HEK293T (cell line): ENCODE results near the gene DEGS1.

Source experiments
- CTCF ChIA-PET: fragments of 350-600 bp; formaldehyde crosslinking; extraction: SDS; loops from one replicate; lab custom pipeline; 2021; ENCODE audit warnings: antibody characterized with exemption, inconsistent platforms; lab: Yijun Ruan, JAX
- POLR2A ChIA-PET: fragments of 350-600 bp; formaldehyde crosslinking; extraction: SDS; loops from one replicate; lab custom pipeline; 2020; ENCODE audit warnings: antibody characterized with exemption, inconsistent platforms; lab: Yijun Ruan, JAX
- DNase-seq: peaks from one replicate; pipeline ENCODE4 v3.0.0; 2012; ENCODE audit warnings: mixed read lengths; ENCODE audit errors: extremely low spot score
- ARNT ChIP-seq: fragments of 450-650 bp; IDR thresholded peaks from 2 replicates; pipeline ENCODE4 v1.6.1; 2017; ENCODE audit warnings: mild to moderate bottlenecking
- BHLHE40 ChIP-seq: fragments of 450-650 bp; IDR thresholded peaks from 2 replicates; pipeline ENCODE4 v1.6.1; 2016; ENCODE audit warnings: mild to moderate bottlenecking, moderate library complexity, borderline replicate concordance
- CTBP1 ChIP-seq: fragments of 450-650 bp; IDR thresholded peaks from 2 replicates; pipeline ENCODE4 v1.6.1; 2016; ENCODE audit warnings: borderline replicate concordance
- ELF4 ChIP-seq: fragments of 450-650 bp; IDR thresholded peaks from 2 replicates; pipeline ENCODE4 v1.6.1; 2017; ENCODE audit warnings: antibody characterized with exemption
- FOXA1 ChIP-seq: fragments of 450-650 bp; IDR thresholded peaks from 2 replicates; pipeline ENCODE4 v1.6.1; 2016; ENCODE audit warnings: mild to moderate bottlenecking
- FOXK2 ChIP-seq: fragments of 450-650 bp; IDR thresholded peaks from 2 replicates; pipeline ENCODE4 v1.6.1; 2016; ENCODE audit warnings: mild to moderate bottlenecking
- FOXM1 ChIP-seq: fragments of 450-650 bp; IDR thresholded peaks from 2 replicates; pipeline ENCODE4 v1.6.1; 2017; ENCODE audit warnings: mild to moderate bottlenecking, borderline replicate concordance
- HDGF ChIP-seq: fragments of 450-650 bp; IDR thresholded peaks from 2 replicates; pipeline ENCODE4 v1.6.1; 2017; ENCODE audit warnings: antibody characterized with exemption, borderline replicate concordance
- L3MBTL2 ChIP-seq: fragments of 450-650 bp; conservative IDR thresholded peaks from 2 replicates; pipeline ENCODE4 v1.6.1; 2016; ENCODE audit warnings: mild to moderate bottlenecking
- LEF1 ChIP-seq: fragments of 450-650 bp; IDR thresholded peaks from 2 replicates; pipeline ENCODE4 v1.6.1; 2017; ENCODE audit warnings: mild to moderate bottlenecking, borderline replicate concordance
- NFRKB ChIP-seq: fragments of 450-650 bp; IDR thresholded peaks from 2 replicates; pipeline ENCODE4 v1.6.1; 2016; ENCODE audit warnings: mild to moderate bottlenecking, moderate library complexity
- SP1 ChIP-seq: fragments of 450-650 bp; IDR thresholded peaks from 2 replicates; pipeline ENCODE4 v1.6.1; 2017
- SUZ12 ChIP-seq: fragments of 450-650 bp; IDR thresholded peaks from 2 replicates; pipeline ENCODE4 v1.6.1; 2016; ENCODE audit warnings: mild to moderate bottlenecking
- TARDBP ChIP-seq: fragments of 450-650 bp; IDR thresholded peaks from 2 replicates; pipeline ENCODE4 v1.6.1; 2016
- ZNF384 ChIP-seq: fragments of 450-650 bp; IDR thresholded peaks from 2 replicates; pipeline ENCODE4 v1.6.1; 2016
- TF ChIP-seq, protein P1 (sequence below): fragments of 450-650 bp; IDR thresholded peaks from 2 replicates; pipeline ENCODE4 v1.6.1; 2016

The DEGS1 gene

DNA sequence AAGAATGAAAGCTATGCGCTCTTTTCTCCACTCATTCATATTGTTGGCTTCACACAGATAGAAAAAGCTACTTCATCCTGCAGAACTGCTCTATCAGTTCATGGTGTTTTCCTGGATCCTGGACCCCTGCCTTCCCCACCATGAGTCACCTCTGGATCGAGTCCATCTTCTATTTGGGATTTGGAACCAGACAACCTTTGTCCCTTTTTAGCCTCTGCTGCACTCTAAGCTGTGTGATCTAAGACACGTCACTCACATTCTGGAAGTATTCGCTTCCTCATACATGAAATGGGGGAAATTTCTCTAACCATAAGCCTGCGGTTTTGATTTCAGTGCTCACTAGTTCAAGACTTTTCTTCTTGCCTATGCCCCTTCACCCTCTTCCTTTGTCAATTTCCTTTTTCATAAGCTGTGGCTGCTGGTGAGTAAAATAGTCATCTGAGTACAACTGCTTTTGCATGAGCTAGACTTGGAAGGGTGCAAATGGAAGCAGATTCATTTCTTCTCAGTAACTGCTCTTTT lies 14.1 kb upstream of the DEGS1 start:
- no peak for DNase-seq
- ChIA-PET CTCF (interaction anchor here (0.8 kb wide), 1 partner anchor 16 kb away, joined by 4 read pairs; no protein-coding TSS in a partner anchor), POLR2A (interaction anchor here (0.8 to 1.9 kb wide), 2 partner anchors 14 to 16 kb away, joined by 3 to 11 read pairs; partner anchors contain the start of gene DEGS1)
- TF ChIP-seq LEF1, result no peak

DNA sequence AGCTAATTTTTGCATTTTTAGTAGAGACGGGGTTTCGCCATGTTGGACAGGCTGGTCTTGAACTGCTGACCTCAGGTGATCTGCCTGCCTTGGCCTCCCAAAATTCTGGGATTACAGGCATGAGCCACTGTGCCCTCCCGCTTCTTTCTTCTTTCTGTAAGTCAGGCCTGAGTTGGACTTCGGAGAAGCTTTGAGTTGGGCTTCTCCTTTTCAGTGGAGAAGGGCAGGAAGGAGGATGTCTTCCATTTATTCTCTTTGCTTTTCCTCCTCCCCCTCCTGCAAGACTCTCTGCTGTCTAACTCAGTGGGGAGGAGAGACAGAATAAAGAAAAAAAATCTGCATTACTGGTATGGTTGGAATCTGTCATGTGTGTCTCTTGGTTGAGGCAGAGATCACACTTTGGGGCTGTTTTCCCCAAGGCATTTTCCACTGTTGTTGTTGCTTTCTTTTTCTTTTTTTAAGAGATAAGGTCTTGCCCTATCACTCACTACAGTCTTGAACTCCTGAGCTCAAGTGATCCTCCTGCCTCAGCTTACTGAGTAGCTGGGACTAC lies 13.2 kb upstream of the DEGS1 start:
- ChIA-PET POLR2A (interaction anchor here (0.9 to 1.9 kb wide), 2 partner anchors 13 kb away, joined by 3 to 11 read pairs; partner anchors contain the start of gene DEGS1), CTCF (interaction anchor here (0.7 kb wide), 1 partner anchor 158 kb away, joined by 4 read pairs; no protein-coding TSS in a partner anchor)
- no peak for DNase-seq
- TF ChIP-seq BHLHE40 (no peak), TARDBP (no peak), FOXK2 (no peak), ARNT (no peak), FOXA1 (no peak), SP1 (no peak), CTBP1 (no peak), NFRKB (no peak), LEF1 (no peak), SUZ12 (no peak), HDGF (no peak), FOXM1 (no peak), ZNF384 (no peak), ELF4 (no peak), L3MBTL2 (no peak)
- TF ChIP-seq, protein P1, sequence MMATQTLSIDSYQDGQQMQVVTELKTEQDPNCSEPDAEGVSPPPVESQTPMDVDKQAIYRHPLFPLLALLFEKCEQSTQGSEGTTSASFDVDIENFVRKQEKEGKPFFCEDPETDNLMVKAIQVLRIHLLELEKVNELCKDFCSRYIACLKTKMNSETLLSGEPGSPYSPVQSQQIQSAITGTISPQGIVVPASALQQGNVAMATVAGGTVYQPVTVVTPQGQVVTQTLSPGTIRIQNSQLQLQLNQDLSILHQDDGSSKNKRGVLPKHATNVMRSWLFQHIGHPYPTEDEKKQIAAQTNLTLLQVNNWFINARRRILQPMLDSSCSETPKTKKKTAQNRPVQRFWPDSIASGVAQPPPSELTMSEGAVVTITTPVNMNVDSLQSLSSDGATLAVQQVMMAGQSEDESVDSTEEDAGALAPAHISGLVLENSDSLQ, result no peak

DNA sequence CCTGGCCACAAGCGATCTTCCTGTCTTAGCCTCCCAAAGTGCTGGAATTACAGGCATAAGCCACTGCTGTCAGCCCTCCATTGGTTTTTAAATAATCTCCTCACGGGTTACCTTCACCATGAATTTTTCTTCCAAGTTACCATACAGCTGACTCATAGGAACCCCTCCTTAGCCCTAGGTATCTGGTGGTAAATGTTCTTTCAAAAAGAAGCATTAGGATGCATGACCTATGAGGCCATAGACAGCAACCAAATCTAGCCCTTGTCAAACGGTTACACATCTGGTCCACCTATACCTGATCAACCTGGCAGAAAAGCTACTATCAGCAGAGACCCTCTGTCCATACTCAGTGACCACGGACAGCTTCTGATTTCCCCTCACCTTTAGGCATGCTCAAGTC lies 12.7 kb upstream of the DEGS1 start:
- ChIA-PET CTCF (no interaction called here), POLR2A (interaction anchor here (0.9 kb wide), 1 partner anchor 13 kb away, joined by 3 read pairs; the partner anchor contains the start of gene DEGS1)
- DNase-seq, result no peak
- TF ChIP-seq ELF4 (no peak), FOXA1 (no peak), BHLHE40 (no peak), FOXK2 (no peak), HDGF (no peak), ARNT (no peak), ZNF384 (no peak), NFRKB (no peak), TARDBP (no peak), L3MBTL2 (no peak)
- TF ChIP-seq, protein P1, result no peak

DNA sequence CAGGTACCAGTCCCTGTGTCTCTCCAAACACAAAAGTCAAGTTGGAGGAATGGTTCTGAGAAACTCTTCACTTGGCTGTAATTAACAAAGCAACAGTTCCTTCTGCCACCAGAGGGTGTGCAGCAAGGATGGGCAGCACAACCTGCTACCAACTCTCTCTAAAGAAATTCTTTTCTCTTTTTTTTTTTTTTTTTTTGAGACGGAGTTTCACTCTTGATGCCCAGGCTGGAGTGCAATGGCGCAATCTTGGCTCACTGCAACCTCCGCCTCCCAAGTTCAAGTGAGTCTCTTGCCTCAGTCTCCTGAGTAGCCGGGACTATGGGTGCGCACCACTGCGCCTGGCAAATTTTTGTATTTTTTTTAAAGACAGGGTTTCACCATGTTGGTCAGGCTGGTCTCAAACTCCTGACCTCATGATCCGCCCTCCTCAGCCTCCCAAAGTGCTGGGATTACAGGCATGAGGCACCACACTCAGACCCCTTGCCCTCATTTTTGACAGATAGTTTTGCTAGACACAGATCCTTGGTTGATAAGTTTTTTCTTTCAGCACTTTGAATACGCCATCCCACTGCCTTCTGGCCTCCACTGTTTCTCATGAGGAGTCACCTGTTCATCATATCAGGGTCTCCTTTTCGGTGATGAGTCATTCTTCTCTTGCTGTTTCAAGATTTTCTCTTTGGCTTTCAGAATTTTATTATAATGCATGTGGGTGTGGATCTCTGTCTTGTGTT lies 12.1 kb upstream of the DEGS1 start:
- POLR2A ChIA-PET, result no interaction called here
- DNase-seq, result peak; percentile 50
- CTCF ChIA-PET, result no interaction called here
- TF ChIP-seq ZNF384, result peak; percentile 55; the same call in 1 of the 2 replicates
- no peak for TF ChIP-seq SUZ12

DNA sequence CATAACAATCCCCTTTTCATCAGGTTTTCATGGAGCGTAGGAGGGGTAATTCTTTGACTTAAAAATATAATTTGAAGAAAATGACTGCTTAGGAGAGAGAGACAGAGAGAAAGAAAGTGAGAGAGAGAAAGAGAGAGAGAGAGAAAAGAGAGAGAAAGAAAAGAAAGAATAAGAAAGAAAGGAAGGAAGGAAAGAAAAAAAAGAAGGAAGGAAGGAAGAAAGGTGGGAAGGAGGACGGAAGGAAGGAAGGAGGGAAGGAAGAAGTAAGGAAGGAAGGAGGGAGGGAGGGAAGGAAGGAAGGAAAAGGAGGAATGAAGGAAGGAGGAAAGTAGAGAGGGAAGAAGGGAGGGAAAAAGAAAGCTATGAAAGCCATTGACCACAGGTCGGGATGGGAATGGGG lies 10.8 kb upstream of the DEGS1 start:
- CTCF ChIA-PET, result no interaction called here
- no peak for DNase-seq
- POLR2A ChIA-PET, result no interaction called here
- TF ChIP-seq, protein P1, result no peak
- TF ChIP-seq LEF1, result no peak
- TF ChIP-seq TARDBP, result peak; percentile 28; the same call in 1 of the 2 replicates
- TF ChIP-seq ARNT, result no peak
- TF ChIP-seq HDGF, result no peak
- TF ChIP-seq SUZ12, result no peak
- no peak for TF ChIP-seq ELF4

DNA sequence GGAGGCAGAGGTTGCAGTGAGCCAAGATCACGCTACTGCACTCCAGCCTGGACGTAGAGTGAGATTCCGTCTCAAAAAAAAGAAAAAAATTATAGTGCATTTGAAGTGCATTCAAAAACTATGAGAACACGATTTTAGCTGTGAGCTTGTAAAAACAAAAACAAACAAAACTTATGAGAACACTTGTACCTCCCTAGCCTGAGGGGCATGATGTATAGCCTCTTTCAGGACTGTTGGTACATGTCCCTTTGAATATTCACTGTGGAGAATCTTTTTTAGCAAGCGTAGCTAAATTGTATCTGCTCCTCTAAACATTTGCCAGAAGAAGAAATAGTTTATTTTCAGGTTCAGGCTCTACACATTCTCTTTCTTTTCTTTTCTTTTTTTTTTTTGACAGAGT lies 9.5 kb upstream of the DEGS1 start:
- no peak for DNase-seq
- TF ChIP-seq SUZ12, result no peak
- TF ChIP-seq CTBP1, result no peak
- no peak for TF ChIP-seq L3MBTL2
- TF ChIP-seq ARNT, result no peak
- no peak for TF ChIP-seq HDGF
- no peak for TF ChIP-seq NFRKB
- TF ChIP-seq FOXA1, result no peak
- TF ChIP-seq, protein P1, result no peak
- no peak for TF ChIP-seq FOXM1
- TF ChIP-seq SP1, result no peak
- TF ChIP-seq BHLHE40, result no peak
- TF ChIP-seq TARDBP, result no peak
- TF ChIP-seq ELF4, result no peak
- no peak for TF ChIP-seq ZNF384
- TF ChIP-seq FOXK2, result no peak
- TF ChIP-seq LEF1, result no peak
- ChIA-PET CTCF (interaction anchor here (0.7 kb wide), 1 partner anchor 410 kb away, joined by 3 read pairs; no protein-coding TSS in a partner anchor), POLR2A (interaction anchor here (1.9 kb wide), 1 partner anchor 9 kb away, joined by 8 read pairs; the partner anchor contains the start of gene DEGS1)
